ENCODE results near the gene CDH16.

DNA sequence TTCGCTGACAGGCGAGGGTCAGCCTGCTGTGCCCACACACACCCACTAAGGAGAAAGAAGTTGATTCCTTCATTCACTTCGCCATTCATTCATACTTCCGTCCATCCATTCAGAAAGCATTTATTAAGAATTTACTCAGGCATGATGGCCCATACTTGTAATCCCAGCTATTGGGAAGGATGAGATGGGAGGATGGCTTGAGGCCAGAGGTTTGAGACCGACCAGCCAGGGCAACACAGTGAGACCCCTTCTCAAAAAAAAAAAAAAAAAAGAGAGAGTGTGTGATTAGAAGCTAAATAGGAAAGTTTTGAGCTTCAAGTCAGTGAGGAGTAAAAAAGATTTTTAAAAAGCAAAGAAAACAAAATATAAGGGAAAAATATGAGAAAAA, 25.4 kb upstream of the CDH16 start:
- TF ChIP-seq CTCF (conservative IDR thresholded peaks at IDR 0.05 in 1 of 2, IDR thresholded peaks at IDR 0.05 in 1 of 2; ENCODE audit: low read depth in 1 of 2, low read length in 2 of 2) (no peak), EZH2 (IDR thresholded peaks at IDR 0.05; ENCODE audit: low read length, missing control alignments) (no peak)

All from fibroblast of lung (primary cell).